Breast epithelium (tissue), 4 donors: ENCODE results near the gene SLC28A3. TPM values are rescaled to one million over a fixed set of nuclear protein-coding genes. Genes with fewer than 3 reads are reported as not detected.
A peak's percentile ranks its signal among the peaks of the same experiment; 100 is the strongest.

Experiments
- DNase-seq, 2 donors: peaks; one replicate each; pipeline ENCODE4 v3.0.0-alpha.2; 2019; ENCODE audit warnings: low spot score in 2 of 2
- H3K27ac ChIP-seq, 2 donors: fragments of 200-600 bp; sonication (generic) in 1 of 2; one replicate each; pipeline ENCODE4 v1.5.1; 2016 to 2019; ENCODE audit warnings: mild to moderate bottlenecking in 1 of 2
- H3K27me3 ChIP-seq, 2 donors: fragments of 200-600 bp; sonication (generic) in 1 of 2; one replicate each; pipeline versions ENCODE4 v1.5.1 to v1.6.0; 2017 to 2019; ENCODE audit warnings: control low read depth in 1 of 2, mild to moderate bottlenecking in 1 of 2
- H3K36me3 ChIP-seq: fragments of 200-600 bp; one replicate; pipeline ENCODE4 v1.5.1; 2019
- H3K4me1 ChIP-seq, 2 donors: fragments of 200-600 bp; sonication (generic); one replicate each; pipeline ENCODE4 v1.5.1; 2016 to 2019; ENCODE audit warnings: control low read depth in 1 of 2
- H3K4me3 ChIP-seq, 3 donors: fragments of 200-600 bp; sonication (generic); 1 replicate in 2 of 3; 2 replicates in 1 of 3; pipeline ENCODE4 v1.5.1; 2016 to 2019; ENCODE audit warnings: mild to moderate bottlenecking in 3 of 3, moderate library complexity in 2 of 3
- H3K9me3 ChIP-seq, 2 donors: fragments of 200-600 bp; sonication (generic) in 1 of 2; one replicate each; pipeline ENCODE4 v1.5.1; 2016 to 2019; ENCODE audit warnings: control low read depth in 1 of 2
- POLR2A ChIP-seq: fragments of 450-650 bp; IDR thresholded peaks from one replicate; pipeline ENCODE4 v1.6.1; 2016; ENCODE audit warnings: antibody characterized with exemption, mild to moderate bottlenecking, moderate library complexity
- POLR2AphosphoS5 ChIP-seq, 3 donors: sonication (generic); formaldehyde crosslinking; IDR thresholded peaks; one replicate each; pipeline ENCODE4 v1.6.1; 2017; ENCODE audit warnings: antibody characterized with exemption in 3 of 3
- intact Hi-C: fragments of 100-400 bp; cut with DNase I; formaldehyde crosslinking; loops from one replicate; pipeline ENCODE4 v1.15.1; 2023; ENCODE audit warnings: low total_unique reads
- total RNA-seq, 3 donors: library from RNA; depleted of rRNA; stranded (reverse); fragments of >200 nt; gene quantifications; one replicate each; pipeline ENCODE4 v1.1.0, GENCODE V29; 2016
- TF ChIP-seq, protein P1 (sequence below), 3 donors: fragments of 450-650 bp; IDR thresholded peaks; one replicate each; pipeline ENCODE4 v1.5.1; 2016 to 2017; ENCODE audit warnings: antibody characterized with exemption in 3 of 3, mild to moderate bottlenecking in 3 of 3, moderate library complexity in 3 of 3

SLC28A3 gene
- total RNA-seq, 3 donors from 2014 or later = 0.16 to 52.7 (median 10.5) TPM

DNA sequence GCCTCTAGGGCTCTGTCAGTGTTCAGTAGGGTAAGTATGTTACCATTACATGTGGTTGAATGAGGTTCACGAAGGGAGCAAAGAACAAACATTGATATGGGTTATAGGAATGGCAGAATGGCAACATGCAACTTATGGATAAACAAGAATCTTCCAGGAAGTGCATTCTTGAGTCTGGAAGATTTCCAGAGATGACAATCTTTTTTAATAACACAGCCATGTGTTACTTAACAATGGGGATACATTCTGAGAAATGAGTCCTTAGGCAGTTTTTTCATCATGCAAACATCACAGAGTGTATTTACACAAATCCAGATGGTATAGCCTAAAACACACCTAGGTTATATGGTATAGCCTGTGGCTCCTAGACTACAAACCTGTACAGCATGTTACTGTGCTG lies 9.1 kb upstream of the SLC28A3 start:
- Histone ChIP-seq H3K4me3 (no peak overlapping the region), H3K27me3 (no peaks in the 10 kb centered on the region), H3K27ac (no peak overlapping the region), H3K9me3 (peaks cover 0 to 3% of the 10 kb centered on the region in 2 donors), H3K36me3 (no peaks in the 10 kb centered on the region), H3K4me1 (no peaks in the 10 kb centered on the region)
- DNase-seq = no peak
- TF ChIP-seq POLR2AphosphoS5 (IDR thresholded peaks at IDR 0.05) = no peak
- TF ChIP-seq, protein P1, sequence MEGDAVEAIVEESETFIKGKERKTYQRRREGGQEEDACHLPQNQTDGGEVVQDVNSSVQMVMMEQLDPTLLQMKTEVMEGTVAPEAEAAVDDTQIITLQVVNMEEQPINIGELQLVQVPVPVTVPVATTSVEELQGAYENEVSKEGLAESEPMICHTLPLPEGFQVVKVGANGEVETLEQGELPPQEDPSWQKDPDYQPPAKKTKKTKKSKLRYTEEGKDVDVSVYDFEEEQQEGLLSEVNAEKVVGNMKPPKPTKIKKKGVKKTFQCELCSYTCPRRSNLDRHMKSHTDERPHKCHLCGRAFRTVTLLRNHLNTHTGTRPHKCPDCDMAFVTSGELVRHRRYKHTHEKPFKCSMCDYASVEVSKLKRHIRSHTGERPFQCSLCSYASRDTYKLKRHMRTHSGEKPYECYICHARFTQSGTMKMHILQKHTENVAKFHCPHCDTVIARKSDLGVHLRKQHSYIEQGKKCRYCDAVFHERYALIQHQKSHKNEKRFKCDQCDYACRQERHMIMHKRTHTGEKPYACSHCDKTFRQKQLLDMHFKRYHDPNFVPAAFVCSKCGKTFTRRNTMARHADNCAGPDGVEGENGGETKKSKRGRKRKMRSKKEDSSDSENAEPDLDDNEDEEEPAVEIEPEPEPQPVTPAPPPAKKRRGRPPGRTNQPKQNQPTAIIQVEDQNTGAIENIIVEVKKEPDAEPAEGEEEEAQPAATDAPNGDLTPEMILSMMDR (IDR thresholded peaks at IDR 0.05) = no peak
- no peak for TF ChIP-seq POLR2A
- intact Hi-C loops = no loop called here

DNA sequence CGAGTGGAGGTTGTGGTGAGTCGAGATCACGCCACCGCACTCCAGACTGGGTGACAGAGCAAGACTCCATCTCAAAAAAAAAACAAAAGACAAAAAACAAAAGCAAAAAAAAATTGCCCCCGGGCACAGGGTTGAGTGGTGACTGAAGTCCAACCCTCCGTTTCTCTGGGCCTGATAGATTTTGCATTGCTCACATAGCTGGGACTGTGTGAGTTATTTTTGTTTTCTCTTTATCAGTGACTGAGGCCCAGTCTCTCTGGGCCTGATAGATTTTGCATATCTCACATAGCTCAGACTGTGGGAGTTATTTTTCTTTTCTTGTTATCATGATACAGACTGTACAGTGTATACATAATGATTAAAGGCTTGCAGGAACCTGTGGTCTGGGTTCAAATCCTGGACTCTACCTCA lies 2.6 kb upstream of the SLC28A3 start:
- intact Hi-C loops = no loop called here
- no peaks in the 10 kb centered on the region for H3K27me3 ChIP-seq
- DNase-seq = no peak
- H3K27ac ChIP-seq = peak overlapping the region in 1 of 2 donors; percentile 41
- H3K9me3 ChIP-seq = no peaks in the 10 kb centered on the region
- TF ChIP-seq POLR2AphosphoS5 (IDR thresholded peaks at IDR 0.05) (no peak), POLR2A (no peak)
- TF ChIP-seq, protein P1 (IDR thresholded peaks at IDR 0.05) = no peak
- no peaks in the 10 kb centered on the region for H3K4me1 ChIP-seq
- H3K36me3 ChIP-seq = no peaks in the 10 kb centered on the region
- H3K4me3 ChIP-seq = no peak overlapping the region

DNA sequence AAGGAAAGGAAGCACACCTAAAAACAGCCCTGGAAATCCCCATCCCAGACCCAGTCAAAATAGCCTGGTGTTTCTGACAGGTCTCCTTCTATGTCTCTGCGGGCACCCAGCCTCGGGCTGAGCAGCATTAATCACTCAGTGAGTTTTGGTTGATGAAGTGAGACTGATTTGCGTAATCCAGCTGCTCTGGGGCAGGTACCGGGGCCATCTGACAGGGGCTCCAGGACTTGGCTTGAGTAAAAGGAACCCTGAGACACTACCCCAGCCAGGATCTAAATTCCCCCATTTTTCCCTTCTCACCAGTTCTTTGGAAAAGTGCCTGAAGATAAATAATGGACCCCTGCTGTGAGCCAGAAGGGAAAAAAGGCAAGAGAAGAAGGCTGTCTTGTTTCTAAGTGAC lies 596 bp downstream of the SLC28A3 start:
- peak overlapping the region in 2 of 3 donors; percentile 40 to 52 for H3K4me3 ChIP-seq
- TF ChIP-seq, protein P1 (IDR thresholded peaks at IDR 0.05) = no peak
- TF ChIP-seq POLR2A (no peak), POLR2AphosphoS5 (IDR thresholded peaks at IDR 0.05) (no peak)
- H3K9me3 ChIP-seq = no peaks in the 10 kb centered on the region
- DNase-seq = no peak
- H3K27ac ChIP-seq = peak overlapping the region; percentile 74 to 80
- intact Hi-C loops = no loop called here
- no peaks in the 10 kb centered on the region for H3K36me3 ChIP-seq
- no peaks in the 10 kb centered on the region for H3K27me3 ChIP-seq
- H3K4me1 ChIP-seq = no peaks in the 10 kb centered on the region

DNA sequence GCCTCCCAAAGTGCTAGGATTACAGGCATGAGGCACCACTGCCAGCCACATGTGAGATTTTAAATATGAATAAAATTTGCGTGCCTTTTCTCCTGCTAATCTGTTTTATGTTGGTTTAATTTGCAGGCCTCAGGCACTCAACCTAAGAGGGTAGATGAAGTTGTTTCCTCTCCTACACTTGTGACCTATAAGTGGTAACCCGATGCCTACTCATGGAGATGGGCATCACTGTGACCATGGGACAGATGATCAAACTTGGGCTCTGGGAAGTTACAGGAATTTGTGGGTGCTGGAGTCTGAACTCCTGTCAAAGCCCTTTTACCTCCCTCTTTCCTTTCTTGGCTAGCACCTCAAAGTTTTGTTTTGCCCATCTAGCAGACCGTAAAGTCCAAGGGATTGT lies 1.1 kb downstream of the SLC28A3 start:
- intact Hi-C loops = no loop called here

DNA sequence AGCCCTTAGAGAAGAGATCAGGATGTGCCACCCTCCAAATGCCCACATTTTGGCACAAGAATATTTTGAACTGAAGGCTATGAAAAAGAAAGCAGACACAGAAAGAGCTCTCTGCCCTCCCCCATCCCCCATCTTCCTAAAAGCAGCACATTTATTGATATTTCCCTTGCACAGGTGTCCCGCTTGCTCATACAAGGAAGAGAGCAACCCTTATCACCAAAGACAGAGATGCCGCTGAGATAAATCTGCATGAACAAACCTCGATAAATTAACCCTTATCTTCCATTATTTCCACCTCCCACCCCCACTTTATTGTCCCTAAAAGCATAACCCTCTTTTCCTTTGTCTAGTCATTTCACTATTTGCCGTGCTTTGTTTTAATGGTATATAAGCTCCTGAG lies 1.8 kb downstream of the SLC28A3 start:
- Histone ChIP-seq H3K27ac (peak overlapping the region in 1 of 2 donors; percentile 80), H3K36me3 (no peaks in the 10 kb centered on the region), H3K4me3 (peak overlapping the region in 2 of 3 donors; percentile 40 to 46), H3K4me1 (no peaks in the 10 kb centered on the region), H3K27me3 (no peaks in the 10 kb centered on the region), H3K9me3 (no peaks in the 10 kb centered on the region)
- TF ChIP-seq, protein P1 (IDR thresholded peaks at IDR 0.05) = no peak
- TF ChIP-seq POLR2A (no peak), POLR2AphosphoS5 (IDR thresholded peaks at IDR 0.05) (no peak)
- intact Hi-C loops = no loop called here
- no peak for DNase-seq

More for the DNA sequence above, 1.1 kb downstream of the SLC28A3 start:
- Histone ChIP-seq H3K27ac (peak overlapping the region; percentile 74 to 80), H3K36me3 (no peaks in the 10 kb centered on the region), H3K4me1 (no peaks in the 10 kb centered on the region), H3K4me3 (peak overlapping the region in 2 of 3 donors; percentile 40 to 52), H3K9me3 (no peaks in the 10 kb centered on the region), H3K27me3 (no peaks in the 10 kb centered on the region)
- TF ChIP-seq POLR2A (no peak), POLR2AphosphoS5 (IDR thresholded peaks at IDR 0.05) (no peak)
- TF ChIP-seq, protein P1 (IDR thresholded peaks at IDR 0.05) = no peak
- no peak for DNase-seq
